OCI-LY7 (cell line): ENCODE results near the gene CA12.

Experiments used
- EZH2phosphoT487 ChIP-seq: fragments of 200-600 bp; sonication (generic); IDR thresholded peaks from 2 replicates; pipeline ENCODE4 v1.6.1; 2018; ENCODE audit warnings: low read depth, borderline replicate concordance, mild to moderate bottlenecking, mixed run types, antibody characterized with exemption, low read length, moderate library complexity, mixed read lengths
- TF ChIP-seq, protein P1 (sequence below): fragments of 200-600 bp; sonication (generic); conservative IDR thresholded peaks from 2 replicates; pipeline ENCODE4 v1.5.1; 2014; ENCODE audit warnings: mild to moderate bottlenecking, antibody characterized with exemption, low read length, moderate library complexity, mixed read lengths

DNA sequence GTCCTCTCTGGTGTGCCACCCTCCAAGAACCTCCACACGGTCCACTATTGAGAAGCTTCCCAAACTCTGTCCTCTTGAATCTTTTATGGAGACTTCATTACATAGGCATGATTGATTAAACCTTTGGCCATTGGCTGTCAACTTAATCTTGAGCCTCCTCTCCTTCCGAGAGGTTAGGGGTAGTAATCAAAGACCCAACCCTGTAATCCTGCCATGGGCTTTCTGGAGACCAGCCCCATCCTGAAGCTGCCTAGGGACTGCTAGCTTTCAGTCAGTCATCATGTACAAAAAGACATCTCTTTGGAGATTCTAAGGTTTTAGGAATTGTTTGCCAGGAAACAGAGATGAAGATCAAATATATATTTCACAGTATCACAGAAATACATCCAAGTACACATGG, 67.2 kb downstream of the CA12 start:
- TF ChIP-seq, protein P1, sequence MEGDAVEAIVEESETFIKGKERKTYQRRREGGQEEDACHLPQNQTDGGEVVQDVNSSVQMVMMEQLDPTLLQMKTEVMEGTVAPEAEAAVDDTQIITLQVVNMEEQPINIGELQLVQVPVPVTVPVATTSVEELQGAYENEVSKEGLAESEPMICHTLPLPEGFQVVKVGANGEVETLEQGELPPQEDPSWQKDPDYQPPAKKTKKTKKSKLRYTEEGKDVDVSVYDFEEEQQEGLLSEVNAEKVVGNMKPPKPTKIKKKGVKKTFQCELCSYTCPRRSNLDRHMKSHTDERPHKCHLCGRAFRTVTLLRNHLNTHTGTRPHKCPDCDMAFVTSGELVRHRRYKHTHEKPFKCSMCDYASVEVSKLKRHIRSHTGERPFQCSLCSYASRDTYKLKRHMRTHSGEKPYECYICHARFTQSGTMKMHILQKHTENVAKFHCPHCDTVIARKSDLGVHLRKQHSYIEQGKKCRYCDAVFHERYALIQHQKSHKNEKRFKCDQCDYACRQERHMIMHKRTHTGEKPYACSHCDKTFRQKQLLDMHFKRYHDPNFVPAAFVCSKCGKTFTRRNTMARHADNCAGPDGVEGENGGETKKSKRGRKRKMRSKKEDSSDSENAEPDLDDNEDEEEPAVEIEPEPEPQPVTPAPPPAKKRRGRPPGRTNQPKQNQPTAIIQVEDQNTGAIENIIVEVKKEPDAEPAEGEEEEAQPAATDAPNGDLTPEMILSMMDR: no peak
- no peak for TF ChIP-seq EZH2phosphoT487
